ENCODE results near the gene DHRS4.
"Not testable (repeated sequence)": the region's sequence is repeated elsewhere in the genome, so short reads cannot be mapped to it uniquely, and the experiment has no call there.

Gene DHRS4

GRCh38 chr14:24006471-24006816 is 52.9 kb downstream of the DHRS4 start:
- not testable (repeated sequence) for H3K4me1 ChIP-seq (ENCODE audit: control insufficient read depth, insufficient read depth, low read length, unreplicated experiment); H3K36me3 ChIP-seq (ENCODE audit: insufficient read depth, low read length); H3K27ac ChIP-seq (ENCODE audit: low read depth, low read length); H2AFZ ChIP-seq (ENCODE audit: low read length, unreplicated experiment); H3K27me3 ChIP-seq (ENCODE audit: insufficient read depth, low read length); H3K79me2 ChIP-seq (ENCODE audit: control insufficient read depth, insufficient read depth, low read length, unreplicated experiment)
- peak overlapping the region; percentile 62 for H3K4me3 ChIP-seq (ENCODE audit: low read depth, low read length)

- not testable (repeated sequence) for H3K36me3 ChIP-seq (ENCODE audit: insufficient read depth, low read length); H3K27ac ChIP-seq (ENCODE audit: low read depth, low read length); H2AFZ ChIP-seq (ENCODE audit: low read length, unreplicated experiment); H3K79me2 ChIP-seq (ENCODE audit: control insufficient read depth, insufficient read depth, low read length, unreplicated experiment); H3K4me1 ChIP-seq (ENCODE audit: control insufficient read depth, insufficient read depth, low read length, unreplicated experiment); H3K27me3 ChIP-seq (ENCODE audit: insufficient read depth, low read length)
- H3K4me3 ChIP-seq (ENCODE audit: low read depth, low read length), result peak overlapping the region; percentile 62
Observed at GRCh38 chr14:24006817-24007652, 53.5 kb downstream of the DHRS4 start.

- Histone ChIP-seq H3K36me3 (ENCODE audit: insufficient read depth, low read length) (no peaks in the 10 kb centered on the region), H3K4me3 (ENCODE audit: low read depth, low read length) (no peak overlapping the region), H2AFZ (ENCODE audit: low read length, unreplicated experiment) (no peak overlapping the region), H3K27me3 (ENCODE audit: insufficient read depth, low read length) (no peaks in the 10 kb centered on the region; the same call in 1 of the 2 replicates), H3K27ac (ENCODE audit: low read depth, low read length) (no peak overlapping the region), H3K79me2 (ENCODE audit: control insufficient read depth, insufficient read depth, low read length, unreplicated experiment) (no peaks in the 10 kb centered on the region), H3K4me1 (ENCODE audit: control insufficient read depth, insufficient read depth, low read length, unreplicated experiment) (peaks cover 4% of the 10 kb centered on the region)
Observed at GRCh38 chr14:24011051-24011450, 57.5 kb downstream of the DHRS4 start.

GRCh38 chr14:24012726-24013273 is 59.2 kb downstream of the DHRS4 start:
- H3K4me1 ChIP-seq (ENCODE audit: control insufficient read depth, insufficient read depth, low read length, unreplicated experiment); H3K79me2 ChIP-seq (ENCODE audit: control insufficient read depth, insufficient read depth, low read length, unreplicated experiment); H3K4me3 ChIP-seq (ENCODE audit: low read depth, low read length); H3K27ac ChIP-seq (ENCODE audit: low read depth, low read length); H2AFZ ChIP-seq (ENCODE audit: low read length, unreplicated experiment); H3K36me3 ChIP-seq (ENCODE audit: insufficient read depth, low read length); H3K27me3 ChIP-seq (ENCODE audit: insufficient read depth, low read length): not testable (repeated sequence)

GRCh38 chr14:24013654-24014514 is 60.3 kb downstream of the DHRS4 start:
- H3K27me3 ChIP-seq (ENCODE audit: insufficient read depth, low read length), result no peaks in the 10 kb centered on the region; the same call in 1 of the 2 replicates
- H3K4me1 ChIP-seq (ENCODE audit: control insufficient read depth, insufficient read depth, low read length, unreplicated experiment), result peaks cover 4% of the 10 kb centered on the region
- H2AFZ ChIP-seq (ENCODE audit: low read length, unreplicated experiment), result no peak overlapping the region

GRCh38 chr14:24015745-24016144 is 62.2 kb downstream of the DHRS4 start:
- not testable (repeated sequence) for H3K4me3 ChIP-seq (ENCODE audit: low read depth, low read length); H3K27me3 ChIP-seq (ENCODE audit: insufficient read depth, low read length)

More at GRCh38 chr14:24013654-24014514, 60.3 kb downstream of the DHRS4 start:
- H3K79me2 ChIP-seq (ENCODE audit: control insufficient read depth, insufficient read depth, low read length, unreplicated experiment), result no peaks in the 10 kb centered on the region
- H3K4me3 ChIP-seq (ENCODE audit: low read depth, low read length), result no peak overlapping the region
- no peaks in the 10 kb centered on the region for H3K36me3 ChIP-seq (ENCODE audit: insufficient read depth, low read length)
- H3K27ac ChIP-seq (ENCODE audit: low read depth, low read length), result no peak overlapping the region

More at GRCh38 chr14:24015745-24016144, 62.2 kb downstream of the DHRS4 start:
- not testable (repeated sequence) for H3K79me2 ChIP-seq (ENCODE audit: control insufficient read depth, insufficient read depth, low read length, unreplicated experiment); H3K4me1 ChIP-seq (ENCODE audit: control insufficient read depth, insufficient read depth, low read length, unreplicated experiment); H3K27ac ChIP-seq (ENCODE audit: low read depth, low read length); H2AFZ ChIP-seq (ENCODE audit: low read length, unreplicated experiment); H3K36me3 ChIP-seq (ENCODE audit: insufficient read depth, low read length)

Measured in ACC112 (cell line).